ENCODE measurements around the gene PRDM7.

Gene PRDM7

DNA sequence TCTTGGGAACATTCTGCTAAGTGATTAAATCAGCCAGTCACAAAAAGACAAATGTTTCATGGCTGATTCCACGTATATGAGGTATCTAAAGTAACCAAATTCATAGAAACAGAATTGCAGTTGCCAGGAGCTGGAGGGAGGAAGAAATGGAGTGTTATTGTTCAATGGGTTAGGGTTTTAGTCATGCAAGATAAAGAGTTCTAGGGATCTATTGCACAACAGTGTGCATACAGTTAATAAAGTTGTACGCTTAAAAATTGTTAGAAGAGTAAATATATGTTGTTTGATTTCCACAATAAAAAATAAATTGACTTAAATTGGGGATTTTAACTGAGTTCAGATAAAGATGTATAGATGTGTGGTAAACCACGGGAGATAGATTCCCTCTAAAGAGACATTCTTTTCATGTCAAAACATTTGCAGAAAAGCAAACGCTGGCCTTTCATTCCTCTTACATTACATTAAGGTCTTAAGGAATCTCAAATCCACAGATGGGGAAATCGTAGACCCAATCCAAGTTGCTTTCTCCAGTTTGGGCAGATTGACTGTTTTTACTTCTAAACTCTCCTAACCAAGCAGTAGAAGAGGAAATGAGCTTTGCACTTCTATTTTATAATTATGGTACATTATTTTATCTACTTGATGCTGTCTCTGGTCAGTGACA, 4.6 kb downstream of the PRDM7 start:
- Histone ChIP-seq H3K9ac (ENCODE audit: low read depth, low read length) (no peak overlapping the region), H2AFZ (ENCODE audit: low read depth, low read length) (no peak overlapping the region), H3K36me3 (ENCODE audit: insufficient read depth, low read length) (no peaks in the 10 kb centered on the region), H3K4me1 (ENCODE audit: insufficient read depth, low read length) (peaks cover 11% of the 10 kb centered on the region), H3K9me3 (ENCODE audit: insufficient read depth, low read length, severe bottlenecking) (no peaks in the 10 kb centered on the region), H3K27ac (ENCODE audit: low read length) (no peak overlapping the region), H3K4me3 (ENCODE audit: low read depth in 1 of 2, low read length in 2 of 2) (no peak overlapping the region), H4K20me1 (ENCODE audit: insufficient read depth, low read length) (no peaks in the 10 kb centered on the region), H3K27me3 (ENCODE audit: insufficient read depth, low read length, poor library complexity) (peaks cover 22% of the 10 kb centered on the region), H3K4me2 (ENCODE audit: insufficient read depth, low read length) (no peak overlapping the region), H3K79me2 (ENCODE audit: insufficient read depth, low read length) (no peaks in the 10 kb centered on the region)
- ATAC-seq (ENCODE audit: insufficient read depth, low read depth) (no peak), DNase-seq (no peak)
- TF ChIP-seq, protein P1, sequence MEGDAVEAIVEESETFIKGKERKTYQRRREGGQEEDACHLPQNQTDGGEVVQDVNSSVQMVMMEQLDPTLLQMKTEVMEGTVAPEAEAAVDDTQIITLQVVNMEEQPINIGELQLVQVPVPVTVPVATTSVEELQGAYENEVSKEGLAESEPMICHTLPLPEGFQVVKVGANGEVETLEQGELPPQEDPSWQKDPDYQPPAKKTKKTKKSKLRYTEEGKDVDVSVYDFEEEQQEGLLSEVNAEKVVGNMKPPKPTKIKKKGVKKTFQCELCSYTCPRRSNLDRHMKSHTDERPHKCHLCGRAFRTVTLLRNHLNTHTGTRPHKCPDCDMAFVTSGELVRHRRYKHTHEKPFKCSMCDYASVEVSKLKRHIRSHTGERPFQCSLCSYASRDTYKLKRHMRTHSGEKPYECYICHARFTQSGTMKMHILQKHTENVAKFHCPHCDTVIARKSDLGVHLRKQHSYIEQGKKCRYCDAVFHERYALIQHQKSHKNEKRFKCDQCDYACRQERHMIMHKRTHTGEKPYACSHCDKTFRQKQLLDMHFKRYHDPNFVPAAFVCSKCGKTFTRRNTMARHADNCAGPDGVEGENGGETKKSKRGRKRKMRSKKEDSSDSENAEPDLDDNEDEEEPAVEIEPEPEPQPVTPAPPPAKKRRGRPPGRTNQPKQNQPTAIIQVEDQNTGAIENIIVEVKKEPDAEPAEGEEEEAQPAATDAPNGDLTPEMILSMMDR (IDR thresholded peaks at IDR 0.05; ENCODE audit: borderline replicate concordance, extremely low read depth, low read length, poor library complexity, severe bottlenecking) = no peak
- no peak for TF ChIP-seq EZH2 (IDR thresholded peaks at IDR 0.05; ENCODE audit: borderline replicate concordance, low read depth, low read length, severe bottlenecking)

GRCh38 chr16:90070440-90070839, 6.7 kb downstream of the PRDM7 start:
- ATAC-seq (ENCODE audit: insufficient read depth, low read depth) = no peak
- Histone ChIP-seq H3K9me3 (ENCODE audit: insufficient read depth, low read length, severe bottlenecking) (no peaks in the 10 kb centered on the region), H4K20me1 (ENCODE audit: insufficient read depth, low read length) (no peaks in the 10 kb centered on the region), H3K27me3 (ENCODE audit: insufficient read depth, low read length, poor library complexity) (peaks cover 6% of the 10 kb centered on the region), H3K27ac (ENCODE audit: low read length) (no peak overlapping the region), H3K4me2 (ENCODE audit: insufficient read depth, low read length) (no peak overlapping the region), H2AFZ (ENCODE audit: low read depth, low read length) (no peak overlapping the region), H3K9ac (ENCODE audit: low read depth, low read length) (no peak overlapping the region), H3K4me3 (ENCODE audit: low read depth in 1 of 2, low read length in 2 of 2) (no peak overlapping the region), H3K79me2 (ENCODE audit: insufficient read depth, low read length) (no peaks in the 10 kb centered on the region), H3K36me3 (ENCODE audit: insufficient read depth, low read length) (no peaks in the 10 kb centered on the region), H3K4me1 (ENCODE audit: insufficient read depth, low read length) (no peaks in the 10 kb centered on the region)
- no peak for DNase-seq
- TF ChIP-seq, protein P1 (IDR thresholded peaks at IDR 0.05; ENCODE audit: borderline replicate concordance, extremely low read depth, low read length, poor library complexity, severe bottlenecking) = no peak
- TF ChIP-seq EZH2 (IDR thresholded peaks at IDR 0.05; ENCODE audit: borderline replicate concordance, low read depth, low read length, severe bottlenecking) = no peak

GRCh38 chr16:90061437-90061836, 15.7 kb downstream of the PRDM7 start:
- Histone ChIP-seq H3K4me2 (ENCODE audit: insufficient read depth, low read length) (no peak overlapping the region), H3K4me1 (ENCODE audit: insufficient read depth, low read length) (no peaks in the 10 kb centered on the region), H3K27ac (ENCODE audit: low read length) (no peak overlapping the region), H3K79me2 (ENCODE audit: insufficient read depth, low read length) (no peaks in the 10 kb centered on the region), H3K9ac (ENCODE audit: low read depth, low read length) (no peak overlapping the region), H3K4me3 (ENCODE audit: low read depth in 1 of 2, low read length in 2 of 2) (no peak overlapping the region), H3K9me3 (ENCODE audit: insufficient read depth, low read length, severe bottlenecking) (no peaks in the 10 kb centered on the region), H2AFZ (ENCODE audit: low read depth, low read length) (no peak overlapping the region), H3K36me3 (ENCODE audit: insufficient read depth, low read length) (no peaks in the 10 kb centered on the region), H4K20me1 (ENCODE audit: insufficient read depth, low read length) (no peaks in the 10 kb centered on the region), H3K27me3 (ENCODE audit: insufficient read depth, low read length, poor library complexity) (peaks cover 11% of the 10 kb centered on the region)
- ATAC-seq (ENCODE audit: insufficient read depth, low read depth) (no peak), DNase-seq (no peak)
- TF ChIP-seq, protein P1 (IDR thresholded peaks at IDR 0.05; ENCODE audit: borderline replicate concordance, extremely low read depth, low read length, poor library complexity, severe bottlenecking) = no peak
- no peak for TF ChIP-seq EZH2 (IDR thresholded peaks at IDR 0.05; ENCODE audit: borderline replicate concordance, low read depth, low read length, severe bottlenecking)
